A673 (cell line): ENCODE measurements around the gene RHOBTB3. TPM values are rescaled to one million over a fixed set of nuclear protein-coding genes. Genes with fewer than 3 reads are reported as not detected.

Experiments used
- BruUV-seq: library from RNA; stranded (reverse); fragments of 400-500 nt; replicated peaks from 2 replicates; lab custom pipeline; 2021; lab: Mats Ljungman, UMichigan
- CTCF ChIA-PET: fragments of 300-600 bp; sonication (Branson Sonifier 250); formaldehyde crosslinking; loops from one replicate; lab custom pipeline; 2022; ENCODE audit warnings: antibody characterized with exemption; lab: Charles Lee
- POLR2A ChIA-PET: fragments of 300-600 bp; sonication (Branson Sonifier 250); formaldehyde crosslinking; loops from one replicate; lab custom pipeline; 2022; ENCODE audit warnings: antibody characterized with exemption; ENCODE audit not compliant: low non-redundant PET; lab: Charles Lee
- DNase-seq: peaks from one replicate; pipeline ENCODE4 v3.0.0-alpha.2; 2015; ENCODE audit warnings: low spot score
- H3K27ac ChIP-seq: fragments of 200-600 bp; sonication (generic); 2 replicates; pipeline ENCODE4 v1.5.1; 2016; ENCODE audit warnings: mixed run types, low read depth, mild to moderate bottlenecking, mixed read lengths, antibody characterized with exemption, low read length; ENCODE audit not compliant: poor library complexity, severe bottlenecking
- H3K27me3 ChIP-seq: fragments of 200-600 bp; sonication (generic); replicated peaks from 2 replicates; pipeline ENCODE4 v1.6.1; 2017; ENCODE audit warnings: mixed run types, low read depth, mild to moderate bottlenecking, mixed read lengths, antibody characterized with exemption, low read length; ENCODE audit not compliant: insufficient read depth, poor library complexity
- H3K36me3 ChIP-seq: fragments of 200-600 bp; sonication (generic); 2 replicates; pipeline ENCODE4 v1.6.1; 2016; ENCODE audit warnings: mixed run types, mild to moderate bottlenecking, mixed read lengths, antibody characterized with exemption, low read length; ENCODE audit not compliant: insufficient read depth, poor library complexity, severe bottlenecking
- H3K4me1 ChIP-seq: fragments of 200-600 bp; sonication (generic); 2 replicates; pipeline ENCODE4 v1.6.1; 2017; ENCODE audit warnings: mixed run types, mild to moderate bottlenecking, mixed read lengths, antibody characterized with exemption, low read length; ENCODE audit not compliant: insufficient read depth, poor library complexity, severe bottlenecking
- H3K4me3 ChIP-seq: fragments of 200-600 bp; sonication (generic); 2 replicates; pipeline ENCODE4 v1.5.1; 2016; ENCODE audit warnings: low read depth, mixed run types, mild to moderate bottlenecking, mixed read lengths, low read length; ENCODE audit not compliant: poor library complexity, severe bottlenecking
- H3K9me3 ChIP-seq: fragments of 200-600 bp; sonication (generic); 2 replicates; pipeline ENCODE4 v1.6.1; 2016; ENCODE audit warnings: mixed run types, low read depth, mild to moderate bottlenecking, mixed read lengths, antibody characterized with exemption, low read length; ENCODE audit not compliant: poor library complexity, severe bottlenecking
- CTCF ChIP-seq: fragments of 300-800, 200-600 bp; sonication (generic); conservative IDR thresholded peaks from 2 replicates; pipeline ENCODE4 v1.5.1; 2017; ENCODE audit warnings: low read depth, mild to moderate bottlenecking, antibody characterized with exemption, low read length, moderate library complexity, mixed read lengths
- EZH2 ChIP-seq: fragments of 200-600 bp; sonication (generic); IDR thresholded peaks from 2 replicates; pipeline ENCODE4 v1.6.1; 2017; ENCODE audit warnings: borderline replicate concordance, low read depth, mild to moderate bottlenecking, mixed read lengths, antibody characterized with exemption, low read length; ENCODE audit not compliant: poor library complexity, severe bottlenecking
- intact Hi-C: fragments of 100-400 bp; cut with micrococcal nuclease; formaldehyde crosslinking; loops from one replicate; pipeline ENCODE4 v1.10.0; 2022; ENCODE audit not compliant: unreplicated experiment
- total RNA-seq: library from RNA; stranded (reverse); gene quantifications from 2 replicates; pipeline ENCODE4 v1.2.3, GENCODE V29; 2021

RHOBTB3 gene
- total RNA-seq, 1 experiment from 2014 or later = 29.6 TPM

- no peaks in the 10 kb centered on the region for H3K27me3 ChIP-seq
- ChIA-PET CTCF (no interaction called here), POLR2A (no interaction called here)
- H3K4me1 ChIP-seq = peaks cover 16% of the 10 kb centered on the region
- no TSS peak for BruUV-seq
- intact Hi-C loops = no loop called here
- DNase-seq = no peak
- no peak overlapping the region for H3K4me3 ChIP-seq
- no peaks in the 10 kb centered on the region for H3K36me3 ChIP-seq
- H3K9me3 ChIP-seq = no peaks in the 10 kb centered on the region
- TF ChIP-seq EZH2 (no peak), CTCF (no peak)
- H3K27ac ChIP-seq = no peak overlapping the region
These were observed 72.4 kb downstream of the RHOBTB3 start for GRCh38 chr5:95803271-95804148.

GRCh38 chr5:95804736-95805539 is 73.8 kb downstream of the RHOBTB3 start:
- H3K36me3 ChIP-seq = no peaks in the 10 kb centered on the region
- H3K4me1 ChIP-seq = peaks cover 29% of the 10 kb centered on the region
- no peak overlapping the region for H3K27ac ChIP-seq
- intact Hi-C loops = no loop called here
- POLR2A ChIA-PET = no interaction called here
- H3K9me3 ChIP-seq = no peaks in the 10 kb centered on the region
- no peak overlapping the region for H3K4me3 ChIP-seq
- CTCF ChIA-PET = no interaction called here
- TF ChIP-seq CTCF (no peak), EZH2 (no peak)
- no TSS peak for BruUV-seq
- H3K27me3 ChIP-seq = no peaks in the 10 kb centered on the region
- no peak for DNase-seq

- Histone ChIP-seq H3K4me3 (no peak overlapping the region), H3K36me3 (no peaks in the 10 kb centered on the region), H3K4me1 (peaks cover 35% of the 10 kb centered on the region), H3K9me3 (no peaks in the 10 kb centered on the region), H3K27ac (no peak overlapping the region), H3K27me3 (no peaks in the 10 kb centered on the region)
- TF ChIP-seq CTCF (no peak), EZH2 (no peak)
- ChIA-PET CTCF (no interaction called here), POLR2A (interaction anchor here (0.6 kb wide), 1 partner anchor 28 kb away, joined by 3 read pairs; no protein-coding TSS in a partner anchor)
- no peak for DNase-seq
- BruUV-seq = no TSS peak
- intact Hi-C loops = no loop called here
These were observed 75.6 kb downstream of the RHOBTB3 start for GRCh38 chr5:95806687-95807086.
